KMS-11 (cell line): ENCODE results near the gene CCDC134.

Source experiments
- H2AFZ ChIP-seq: fragments of 200-600 bp; sonication (generic); 2 replicates; pipeline ENCODE4 v1.6.1; 2016; ENCODE audit warnings: antibody characterized with exemption, mixed run types, low read depth
- H3K27ac ChIP-seq: fragments of 200-600 bp; sonication (generic); 2 replicates; pipeline ENCODE4 v1.6.1; 2016; ENCODE audit warnings: mild to moderate bottlenecking, mixed run types
- H3K27me3 ChIP-seq: fragments of 200-600 bp; sonication (generic); 2 replicates; pipeline ENCODE4 v1.6.1; 2017; ENCODE audit warnings: mild to moderate bottlenecking, low read depth, mixed run types, moderate library complexity; ENCODE audit not compliant: insufficient read depth
- H3K36me3 ChIP-seq: fragments of 200-600 bp; sonication (generic); 2 replicates; pipeline ENCODE4 v1.6.1; 2017; ENCODE audit warnings: mild to moderate bottlenecking, mixed run types; ENCODE audit not compliant: insufficient read depth
- H3K4me1 ChIP-seq: fragments of 200-600 bp; sonication (generic); 2 replicates; pipeline ENCODE4 v1.6.1; 2016; ENCODE audit warnings: mild to moderate bottlenecking, low read depth, mixed run types; ENCODE audit not compliant: poor library complexity, severe bottlenecking
- H3K4me2 ChIP-seq: fragments of 200-600 bp; sonication (generic); 2 replicates; pipeline ENCODE4 v1.7.0; 2016; ENCODE audit warnings: mild to moderate bottlenecking, mixed run types
- H3K4me3 ChIP-seq: fragments of 200-600 bp; sonication (generic); IDR thresholded peaks from 2 replicates; pipeline ENCODE4 v1.6.1; 2017; ENCODE audit warnings: low read depth, low read length, mixed read lengths; ENCODE audit not compliant: insufficient read depth
- H3K79me2 ChIP-seq: fragments of 200-600 bp; sonication (generic); 2 replicates; pipeline ENCODE4 v1.6.1; 2016; ENCODE audit warnings: low read depth, mixed run types; ENCODE audit not compliant: insufficient read depth
- H3K9ac ChIP-seq: fragments of 200-600 bp; sonication (generic); 2 replicates; pipeline ENCODE4 v1.6.1; 2016; ENCODE audit warnings: mild to moderate bottlenecking, mixed run types
- H4K20me1 ChIP-seq: fragments of 200-600 bp; sonication (generic); 2 replicates; pipeline ENCODE4 v1.6.1; 2016; ENCODE audit warnings: mild to moderate bottlenecking, mixed run types; ENCODE audit not compliant: insufficient read depth
- CTCF ChIP-seq: fragments of 200-600 bp; sonication (generic); conservative IDR thresholded peaks from 2 replicates; pipeline ENCODE4 v1.6.1; 2017; ENCODE audit warnings: low read depth, mild to moderate bottlenecking, antibody characterized with exemption, low read length, moderate library complexity, mixed read lengths

CCDC134 gene

GRCh38 chr22:41870786-41871185 lies 70.3 kb downstream of the CCDC134 start:
- no peak overlapping the region for H3K27ac ChIP-seq
- no peak for TF ChIP-seq CTCF
- H2AFZ ChIP-seq = no peak overlapping the region
- no peaks in the 10 kb centered on the region; the same call in 1 of the 2 replicates for H3K36me3 ChIP-seq
- no peaks in the 10 kb centered on the region for H4K20me1 ChIP-seq
- H3K27me3 ChIP-seq = no peaks in the 10 kb centered on the region
- peaks cover 2% of the 10 kb centered on the region; the same call in 1 of the 2 replicates for H3K79me2 ChIP-seq
- H3K4me1 ChIP-seq = peaks cover 2% of the 10 kb centered on the region
- H3K9ac ChIP-seq = no peak overlapping the region
- H3K4me2 ChIP-seq = no peak overlapping the region
- H3K4me3 ChIP-seq = no peak overlapping the region

- H3K4me3 ChIP-seq = no peak overlapping the region
- no peak for TF ChIP-seq CTCF
- no peaks in the 10 kb centered on the region; the same call in 1 of the 2 replicates for H3K36me3 ChIP-seq
Observed at GRCh38 chr22:41873391-41873790, 72.9 kb downstream of the CCDC134 start.

GRCh38 chr22:41874090-41874489 lies 73.6 kb downstream of the CCDC134 start:
- H3K79me2 ChIP-seq = no peaks in the 10 kb centered on the region
- no peaks in the 10 kb centered on the region for H3K27me3 ChIP-seq
- H3K4me3 ChIP-seq = no peak overlapping the region
- no peak overlapping the region for H3K4me2 ChIP-seq
- no peak overlapping the region for H3K27ac ChIP-seq
- H2AFZ ChIP-seq = no peak overlapping the region
- H3K9ac ChIP-seq = no peak overlapping the region
- H3K4me1 ChIP-seq = peaks cover 2% of the 10 kb centered on the region
- no peaks in the 10 kb centered on the region for H4K20me1 ChIP-seq
- TF ChIP-seq CTCF = no peak
- H3K36me3 ChIP-seq = peaks cover 3% of the 10 kb centered on the region; the same call in 1 of the 2 replicates

More at GRCh38 chr22:41873391-41873790, 72.9 kb downstream of the CCDC134 start:
- no peaks in the 10 kb centered on the region for H3K79me2 ChIP-seq
- no peaks in the 10 kb centered on the region for H3K27me3 ChIP-seq
- H3K4me2 ChIP-seq = no peak overlapping the region
- H3K9ac ChIP-seq = no peak overlapping the region
- H3K27ac ChIP-seq = no peak overlapping the region
- H2AFZ ChIP-seq = no peak overlapping the region
- H4K20me1 ChIP-seq = no peaks in the 10 kb centered on the region
- peaks cover 2% of the 10 kb centered on the region for H3K4me1 ChIP-seq

- H3K36me3 ChIP-seq = peaks cover 4% of the 10 kb centered on the region; the same call in 1 of the 2 replicates
- no peak overlapping the region for H3K9ac ChIP-seq
- H4K20me1 ChIP-seq = no peaks in the 10 kb centered on the region
- H2AFZ ChIP-seq = no peak overlapping the region
- no peaks in the 10 kb centered on the region for H3K27me3 ChIP-seq
- no peak overlapping the region for H3K4me2 ChIP-seq
- TF ChIP-seq CTCF = no peak
- H3K4me3 ChIP-seq = no peak overlapping the region
- no peak overlapping the region for H3K27ac ChIP-seq
- no peaks in the 10 kb centered on the region for H3K79me2 ChIP-seq
- H3K4me1 ChIP-seq = peaks cover 2% of the 10 kb centered on the region
Observed at GRCh38 chr22:41875531-41876270, 75.2 kb downstream of the CCDC134 start.
